Esophagus muscularis mucosa (tissue), 4 donors: ENCODE measurements around the gene DSCAM.

Source experiments
- EP300 ChIP-seq: sonication (generic); formaldehyde crosslinking; IDR thresholded peaks from one replicate; pipeline ENCODE4 v1.6.1; 2017; ENCODE audit warnings: antibody characterized with exemption
- POLR2A ChIP-seq: fragments of 450-650 bp; IDR thresholded peaks from one replicate; pipeline ENCODE4 v1.6.1; 2017; ENCODE audit warnings: antibody characterized with exemption, moderate library complexity, mild to moderate bottlenecking, low read depth
- TF ChIP-seq, protein P1 (sequence below), 3 experiments: fragments of 200-600 bp in 2 of 3; fragments of 450-650 bp in 1 of 3; sonication (generic) in 2 of 3; IDR thresholded peaks; one replicate each; pipeline ENCODE4 v1.5.1; 2017 to 2019; ENCODE audit warnings: antibody characterized with exemption in 3 of 3, mild to moderate bottlenecking in 2 of 3, moderate library complexity in 1 of 3

DNA sequence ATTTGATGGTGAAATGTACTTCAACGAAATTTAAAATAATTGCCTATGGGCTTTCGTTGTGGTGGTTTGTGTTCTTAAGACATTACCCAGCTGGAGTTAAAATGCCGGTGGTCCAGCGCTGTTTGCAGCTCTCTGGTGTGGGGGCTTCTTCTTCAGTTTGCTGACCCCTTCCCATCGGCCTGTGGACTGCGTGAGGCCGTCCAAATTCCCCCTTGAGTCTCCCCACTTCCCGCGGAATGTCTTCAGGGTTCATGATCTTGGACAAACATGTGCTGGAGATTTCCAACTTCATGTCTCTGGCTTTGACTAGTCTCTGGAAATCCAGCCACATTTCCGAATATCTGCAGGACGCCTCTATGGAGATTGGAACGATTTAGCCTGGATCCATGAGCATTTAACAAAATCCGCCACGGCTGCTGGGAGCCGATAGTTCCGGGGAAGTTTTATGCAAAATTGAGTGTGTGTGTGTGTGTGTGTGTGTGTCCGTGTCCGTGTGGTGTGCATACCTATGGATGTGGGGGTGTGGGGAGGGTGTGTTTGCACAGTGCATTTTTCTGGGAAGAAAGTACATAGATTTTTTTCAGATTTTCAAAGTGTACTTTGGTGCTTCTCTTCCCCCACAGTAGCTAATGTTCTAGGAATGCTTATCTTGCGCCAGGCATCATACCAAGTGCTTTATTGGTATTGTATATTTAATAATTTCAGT is 862.5 kb downstream of the DSCAM start:
- TF ChIP-seq, protein P1, sequence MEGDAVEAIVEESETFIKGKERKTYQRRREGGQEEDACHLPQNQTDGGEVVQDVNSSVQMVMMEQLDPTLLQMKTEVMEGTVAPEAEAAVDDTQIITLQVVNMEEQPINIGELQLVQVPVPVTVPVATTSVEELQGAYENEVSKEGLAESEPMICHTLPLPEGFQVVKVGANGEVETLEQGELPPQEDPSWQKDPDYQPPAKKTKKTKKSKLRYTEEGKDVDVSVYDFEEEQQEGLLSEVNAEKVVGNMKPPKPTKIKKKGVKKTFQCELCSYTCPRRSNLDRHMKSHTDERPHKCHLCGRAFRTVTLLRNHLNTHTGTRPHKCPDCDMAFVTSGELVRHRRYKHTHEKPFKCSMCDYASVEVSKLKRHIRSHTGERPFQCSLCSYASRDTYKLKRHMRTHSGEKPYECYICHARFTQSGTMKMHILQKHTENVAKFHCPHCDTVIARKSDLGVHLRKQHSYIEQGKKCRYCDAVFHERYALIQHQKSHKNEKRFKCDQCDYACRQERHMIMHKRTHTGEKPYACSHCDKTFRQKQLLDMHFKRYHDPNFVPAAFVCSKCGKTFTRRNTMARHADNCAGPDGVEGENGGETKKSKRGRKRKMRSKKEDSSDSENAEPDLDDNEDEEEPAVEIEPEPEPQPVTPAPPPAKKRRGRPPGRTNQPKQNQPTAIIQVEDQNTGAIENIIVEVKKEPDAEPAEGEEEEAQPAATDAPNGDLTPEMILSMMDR (IDR thresholded peaks at IDR 0.05): no peak
- TF ChIP-seq POLR2A (no peak), EP300 (no peak)
